NCI-H1417 (cell line): Measurements from ENCODE around the gene MTERF4.

ENCODE experiments used
- DNase-seq, 3 experiments: peaks; one replicate each; lab custom pipeline; 2025; lab: John Stamatoyannopoulos, UW

Gene MTERF4

DNA sequence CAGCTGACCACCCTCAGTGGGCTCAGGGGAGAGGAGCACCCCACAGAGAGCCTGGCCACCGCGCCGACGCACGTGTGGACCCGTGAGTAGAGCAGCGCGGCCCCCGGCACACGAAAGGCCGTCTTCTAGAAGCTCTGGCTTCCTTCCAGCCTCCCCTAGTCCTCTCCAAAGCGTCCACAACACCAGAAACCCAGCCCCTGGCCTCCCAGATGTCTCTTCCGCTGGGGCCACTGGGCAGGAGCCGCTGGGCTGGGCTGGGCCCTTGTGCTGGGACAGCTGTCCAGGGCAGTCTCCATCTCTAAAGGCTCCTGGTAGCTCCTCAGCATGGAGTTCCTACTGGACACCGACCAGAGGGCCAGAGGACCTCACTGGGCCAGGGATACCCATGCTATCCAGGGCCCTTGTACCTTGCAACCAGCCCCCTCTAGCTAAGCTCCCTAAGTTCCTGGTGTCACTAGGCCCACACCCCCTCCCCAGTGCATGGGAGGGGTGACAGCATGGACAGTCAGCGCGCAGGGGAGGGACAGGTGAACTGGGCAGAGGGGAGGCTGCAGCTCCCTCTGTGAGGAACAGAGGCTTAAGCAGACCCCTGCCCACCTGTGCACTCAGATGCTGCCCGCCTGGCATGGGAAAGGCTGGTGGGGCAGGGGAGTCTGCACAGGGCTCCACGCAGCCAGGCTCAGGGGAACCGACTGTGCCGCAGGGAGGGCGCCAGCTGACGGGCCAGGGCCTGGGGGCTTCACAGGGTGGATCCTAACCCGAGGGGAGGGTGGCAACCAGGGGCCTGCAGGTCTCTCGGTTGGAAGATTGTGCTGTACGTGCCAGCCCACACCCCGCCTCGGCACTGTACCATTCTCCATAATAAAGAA lies 32.9 kb downstream of the MTERF4 start:
- DNase-seq, result no peak

GRCh38 chr2:241068136-241068941 lies 33.7 kb downstream of the MTERF4 start:
- DNase-seq, result no peak

DNA sequence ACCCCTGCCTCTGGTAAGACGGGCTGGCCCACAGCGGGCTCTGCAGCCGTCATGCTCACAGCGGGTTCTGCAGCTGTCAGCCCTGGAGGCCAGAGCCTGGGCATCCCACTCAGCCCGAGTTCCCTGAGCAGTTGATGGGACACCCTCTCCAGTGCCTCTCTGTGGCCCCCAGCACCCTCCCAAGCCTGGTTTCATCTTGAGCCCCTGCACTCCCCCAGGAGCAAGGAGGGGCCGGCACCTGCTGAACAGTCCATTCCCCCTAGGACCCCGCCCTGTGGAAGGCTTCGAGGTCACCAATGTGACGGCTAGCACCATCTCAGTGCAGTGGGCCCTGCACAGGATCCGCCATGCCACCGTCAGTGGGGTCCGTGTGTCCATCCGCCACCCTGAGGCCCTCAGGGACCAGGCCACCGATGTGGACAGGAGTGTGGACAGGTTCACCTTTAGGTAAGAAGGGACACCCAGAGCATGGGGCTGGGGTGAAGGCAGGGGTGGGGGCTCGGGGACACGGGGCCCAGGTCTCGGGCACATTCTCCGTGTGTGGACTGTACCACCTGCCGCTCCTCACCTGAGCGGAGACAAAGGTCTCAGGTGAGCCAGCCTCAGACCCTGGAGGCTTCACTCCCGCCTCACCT lies 34.5 kb downstream of the MTERF4 start:
- DNase-seq, result no peak

DNA sequence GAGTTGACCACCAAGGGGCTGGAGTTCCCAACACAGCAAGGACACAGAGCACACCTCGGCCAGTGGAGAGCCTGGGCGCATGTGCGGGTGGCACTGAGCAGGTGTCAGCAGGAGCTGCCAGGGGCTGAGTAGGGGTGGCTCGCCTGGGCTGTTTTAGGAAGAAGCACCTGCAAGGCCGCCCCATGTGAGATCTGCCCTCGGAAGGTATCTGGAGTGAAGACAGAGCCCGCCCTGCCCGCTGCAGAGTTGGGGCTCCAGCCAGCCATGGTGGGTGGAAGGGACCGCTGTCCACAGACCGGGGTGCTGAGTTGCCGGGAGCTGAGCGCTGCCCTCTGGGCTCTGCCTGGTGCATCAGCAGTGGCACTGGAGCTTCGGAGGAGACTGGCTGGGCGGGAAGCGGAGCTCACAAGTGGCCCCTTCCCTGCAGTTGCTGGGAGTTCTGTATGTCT lies 35.2 kb downstream of the MTERF4 start:
- no peak for DNase-seq

DNA sequence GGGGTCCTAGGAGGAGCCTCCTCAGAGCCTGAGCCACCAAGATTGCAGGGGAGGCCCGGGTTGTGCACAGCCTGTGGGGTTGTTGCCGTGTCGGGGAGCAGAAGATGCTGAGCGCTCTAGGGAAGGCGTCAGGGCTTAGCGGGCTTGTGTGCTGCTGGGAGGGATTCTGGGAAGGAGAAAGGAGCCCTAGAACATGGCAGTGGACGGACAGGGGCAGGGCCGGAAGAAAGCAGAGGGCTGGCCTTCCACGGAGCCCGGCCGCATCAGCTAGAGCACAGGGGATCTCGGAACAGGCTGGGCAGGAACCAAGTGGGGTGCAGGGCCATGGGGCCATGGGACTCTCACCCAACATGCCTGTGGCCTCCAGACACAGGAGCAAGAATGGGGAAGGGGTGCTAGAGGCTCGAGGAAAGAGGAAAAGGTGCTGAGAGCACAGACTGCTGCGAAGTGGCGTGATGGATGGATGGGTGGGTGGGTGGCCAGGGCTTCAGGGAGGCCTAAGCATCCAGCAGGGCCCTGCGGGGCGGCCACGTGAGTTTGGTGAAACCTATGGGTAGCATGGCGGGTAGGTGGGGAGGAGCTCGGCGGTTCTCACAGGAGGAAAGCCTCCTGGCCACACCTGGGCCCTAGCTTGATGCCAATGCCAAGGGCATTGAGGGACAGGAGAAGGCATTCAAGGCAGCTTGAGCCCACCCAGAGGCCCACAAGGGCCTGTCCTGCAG lies 35.8 kb downstream of the MTERF4 start:
- no peak for DNase-seq

GRCh38 chr2:241065355-241065803 lies 36.7 kb downstream of the MTERF4 start:
- no peak for DNase-seq

DNA sequence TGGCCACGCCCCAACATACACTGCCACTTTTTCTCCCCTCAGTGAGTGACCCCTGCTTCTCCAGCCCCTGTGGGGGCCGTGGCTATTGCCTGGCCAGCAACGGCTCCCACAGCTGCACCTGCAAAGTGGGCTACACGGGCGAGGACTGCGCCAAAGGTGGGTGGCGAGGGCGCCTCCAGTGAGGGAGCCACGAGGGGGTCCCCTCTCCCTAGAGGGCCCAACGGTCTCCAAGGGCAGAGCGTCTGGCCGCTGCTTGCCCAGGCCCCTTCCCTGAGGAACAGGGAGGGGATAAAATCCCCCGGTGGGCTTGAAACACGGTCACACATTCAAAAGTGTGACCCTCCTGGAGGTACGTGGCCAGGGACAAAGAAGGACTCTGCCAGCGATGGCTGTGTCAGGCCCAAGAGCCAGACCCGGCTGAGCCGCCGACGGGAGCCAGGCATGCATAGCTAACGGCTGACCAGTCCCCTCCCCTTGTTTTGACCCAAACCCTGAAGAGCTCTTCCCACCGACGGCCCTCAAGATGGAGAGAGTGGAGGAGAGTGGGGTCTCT lies 37.2 kb downstream of the MTERF4 start:
- no peak for DNase-seq

GRCh38 chr2:241064008-241064801 lies 37.9 kb downstream of the MTERF4 start:
- peak; percentile 24 to 72 (median 63) for DNase-seq

GRCh38 chr2:241063587-241063986 lies 38.5 kb downstream of the MTERF4 start:
- DNase-seq, result peak in 2 of 3 experiments; percentile 63 to 72

GRCh38 chr2:241063093-241063551 lies 39.0 kb downstream of the MTERF4 start:
- peak in 1 of 3 experiments; percentile 31 for DNase-seq

DNA sequence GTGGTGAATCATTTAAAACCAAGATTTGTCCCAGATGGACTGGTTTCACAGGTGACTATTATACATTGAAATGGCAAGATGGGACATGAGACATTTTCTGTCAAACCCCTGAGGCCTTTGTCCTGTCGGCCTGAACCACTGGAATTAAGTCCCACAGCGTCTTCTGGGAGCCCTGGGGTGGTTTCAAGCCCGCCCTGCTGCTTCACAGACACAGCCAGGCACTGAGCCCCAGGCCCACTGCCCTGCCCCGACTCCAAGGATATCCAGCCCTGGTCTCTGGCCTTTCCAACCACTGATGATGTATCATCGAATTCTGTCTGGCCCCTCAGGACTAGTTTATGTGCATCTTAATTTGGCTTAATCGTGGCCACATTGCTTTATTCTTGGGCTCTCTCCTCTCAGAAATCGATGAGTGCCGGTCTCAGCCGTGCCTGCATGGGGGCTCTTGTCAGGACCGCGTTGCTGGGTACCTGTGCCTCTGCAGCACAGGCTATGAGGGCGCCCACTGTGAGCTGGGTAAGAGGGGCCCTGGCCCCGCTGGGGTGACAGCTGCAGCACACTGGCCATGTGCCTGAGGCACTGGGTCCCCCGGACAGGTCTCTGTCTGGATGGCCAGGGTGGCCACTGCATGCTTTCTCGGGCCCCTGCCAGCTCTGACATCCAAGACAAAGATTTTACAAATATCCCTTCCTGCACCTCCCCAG lies 39.5 kb downstream of the MTERF4 start:
- no peak for DNase-seq

DNA sequence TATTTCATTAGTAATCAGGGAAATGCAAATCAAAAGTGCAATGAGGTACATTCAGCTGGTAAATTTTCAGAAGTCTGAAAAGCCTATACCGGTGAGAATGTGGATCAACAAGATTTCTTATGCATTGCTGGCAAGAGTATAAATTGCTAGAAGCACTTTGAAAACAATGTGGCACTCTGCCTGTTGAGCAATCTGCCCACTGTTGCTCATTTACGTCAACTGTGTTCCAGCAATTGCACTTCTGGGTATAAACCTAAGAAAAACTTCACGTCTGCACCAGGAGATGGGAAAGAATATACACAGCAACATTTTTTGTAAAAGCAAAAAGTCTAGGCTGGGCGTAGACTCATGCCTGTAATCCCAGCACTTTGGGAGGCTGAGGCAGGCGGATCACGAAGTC lies 40.8 kb downstream of the MTERF4 start:
- DNase-seq, result no peak

DNA sequence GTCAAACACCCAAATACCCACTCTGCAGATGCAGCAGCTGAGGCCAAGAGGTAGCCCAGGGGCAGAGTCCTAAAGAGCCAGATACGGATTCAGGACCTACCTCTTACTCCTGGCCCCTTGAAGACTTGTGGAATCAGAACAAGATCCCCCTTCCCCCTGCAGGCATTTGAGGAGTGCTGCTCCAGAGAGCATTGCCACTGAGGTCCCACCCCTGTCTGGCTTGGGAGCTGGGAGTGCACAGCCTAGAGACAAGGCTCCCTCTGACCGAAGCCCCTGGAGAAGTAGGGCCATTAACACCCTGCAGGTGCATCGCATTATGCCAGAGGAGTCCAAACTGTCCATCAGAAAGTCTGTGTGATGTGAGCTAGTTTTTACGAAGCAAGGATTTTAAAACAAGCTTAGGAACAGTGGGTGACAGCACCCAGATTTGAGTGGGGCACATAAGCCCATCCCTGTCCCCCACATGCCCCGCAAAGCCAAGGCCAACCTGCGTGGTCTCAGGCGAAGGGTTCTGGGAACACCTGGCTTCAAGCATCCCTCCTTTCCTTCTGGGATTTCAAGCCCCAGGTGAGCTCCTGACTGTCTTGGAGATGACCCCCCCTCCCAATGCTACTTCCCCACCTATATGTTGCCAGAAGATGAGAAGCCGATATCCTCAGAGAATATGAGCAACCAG lies 48.4 kb downstream of the MTERF4 start:
- DNase-seq, result no peak

DNA sequence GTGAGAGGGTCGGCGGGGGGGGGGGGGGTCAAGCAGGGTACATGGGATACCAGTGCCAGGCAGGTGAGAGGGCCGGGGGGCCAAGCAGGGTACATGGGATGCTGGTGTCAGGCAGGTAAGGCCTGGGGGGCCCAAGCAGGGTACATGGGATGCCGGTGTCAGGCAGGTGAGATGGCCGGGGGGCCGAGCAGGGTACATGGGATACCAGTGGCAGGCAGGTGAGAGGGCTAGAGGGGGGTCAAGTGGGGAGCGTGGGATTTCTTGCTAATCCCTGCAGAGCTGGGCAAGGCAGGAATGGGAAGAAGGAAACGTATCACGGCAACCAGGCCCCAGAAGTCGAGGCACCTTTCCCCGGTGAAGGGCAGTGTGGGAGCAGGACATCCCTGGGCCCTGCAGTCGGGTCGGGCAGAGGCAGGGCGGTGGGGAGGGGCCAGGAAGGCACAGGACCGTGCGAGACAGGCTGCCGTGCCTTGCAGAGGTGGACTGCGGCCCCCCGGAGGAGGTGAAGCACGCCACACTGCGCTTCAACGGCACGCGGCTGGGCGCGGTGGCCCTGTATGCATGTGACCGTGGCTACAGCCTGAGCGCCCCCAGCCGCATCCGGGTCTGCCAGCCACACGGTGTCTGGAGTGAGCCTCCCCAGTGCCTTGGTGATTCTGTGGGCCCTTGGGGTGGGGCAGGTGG lies 49.3 kb downstream of the MTERF4 start:
- DNase-seq, result no peak

GRCh38 chr2:241051578-241052487 lies 50.3 kb downstream of the MTERF4 start:
- no peak for DNase-seq

DNA sequence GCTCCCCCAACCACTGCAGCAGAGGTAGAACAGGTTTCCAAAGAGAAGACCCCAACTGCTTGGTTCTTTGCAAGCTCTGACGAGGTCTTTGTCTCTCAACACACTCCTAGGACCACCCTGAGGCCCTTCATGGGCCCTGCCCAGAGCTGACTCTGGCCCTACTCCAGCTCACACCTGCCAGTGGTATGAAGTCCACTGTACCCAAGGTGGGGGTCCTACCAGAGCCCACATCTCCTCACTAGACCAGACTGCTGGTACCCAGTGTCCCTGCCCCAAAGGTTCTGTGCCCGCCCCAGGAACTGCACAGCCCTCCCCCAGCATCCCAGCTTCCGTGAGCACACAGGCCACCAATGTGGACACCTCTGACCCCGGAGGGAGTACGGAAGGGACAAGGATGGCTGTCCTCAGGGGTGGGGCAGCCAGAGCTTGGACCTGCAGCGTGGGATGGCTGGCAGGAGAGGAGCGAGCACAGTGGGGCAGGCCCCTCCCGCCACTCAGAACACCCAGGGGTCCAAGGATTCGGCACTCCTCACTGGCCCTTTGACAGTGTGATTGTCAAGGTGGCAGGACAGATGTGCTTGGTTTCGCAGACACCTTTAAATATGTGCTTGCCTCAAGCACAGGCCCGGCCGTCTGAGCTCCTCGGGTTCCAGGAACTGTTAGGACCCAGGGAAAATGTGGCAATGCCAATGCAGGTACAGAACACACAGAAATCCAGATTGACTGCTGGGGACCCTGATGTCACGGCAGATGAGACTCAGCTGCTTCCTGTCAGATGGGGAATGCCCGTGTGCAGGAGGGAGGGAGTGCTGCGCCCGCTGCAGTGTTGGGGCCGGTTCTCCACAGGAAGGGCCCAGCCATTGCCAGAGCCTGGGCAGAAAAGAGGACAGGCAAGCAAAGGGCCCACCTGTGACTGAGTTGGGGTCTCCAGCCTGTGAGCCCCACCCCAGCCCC lies 51.2 kb downstream of the MTERF4 start:
- DNase-seq, result no peak
